Activated T-cell treated with anti-CD3 and anti-CD28 coated beads, Interleukin-2, amount 50 U/mL, for 1 hour (primary cell): ENCODE data around the gene GPR65.
"Not testable (repeated sequence)": the region's sequence is repeated elsewhere in the genome, so short reads cannot be mapped to it uniquely, and the experiment has no call there.

Experiments used
- DNase-seq: peaks from one replicate; pipeline ENCODE4 v3.0.0-alpha.2; 2020

The GPR65 gene

GRCh38 chr14:88004506-88005036 lies 364 bp upstream of the GPR65 start:
- DNase-seq, result no peak

- peak; percentile 45 for DNase-seq
Observed at GRCh38 chr14:88005978-88006851, 1.3 kb downstream of the GPR65 start.

GRCh38 chr14:88007608-88008007 lies 2.7 kb downstream of the GPR65 start:
- DNase-seq, result no peak

- DNase-seq, result no peak
Observed at GRCh38 chr14:88008039-88008742, 3.3 kb downstream of the GPR65 start.

- DNase-seq, result no peak
Observed at GRCh38 chr14:88009486-88009885, 4.6 kb downstream of the GPR65 start.

- no peak for DNase-seq
Observed at GRCh38 chr14:88010331-88010730, 5.4 kb downstream of the GPR65 start.

GRCh38 chr14:88012495-88012894 lies 7.6 kb downstream of the GPR65 start:
- DNase-seq, result no peak

- peak; percentile 28 for DNase-seq
Observed at GRCh38 chr14:88013750-88014349, 8.9 kb downstream of the GPR65 start.

GRCh38 chr14:88016768-88017167 lies 11.8 kb downstream of the GPR65 start:
- DNase-seq, result no peak

- no peak for DNase-seq
Observed at GRCh38 chr14:88017535-88017934, 12.6 kb downstream of the GPR65 start.

- no peak for DNase-seq
Observed at GRCh38 chr14:88023658-88024187, 18.8 kb downstream of the GPR65 start.

GRCh38 chr14:88024252-88025086 lies 19.5 kb downstream of the GPR65 start:
- not testable (repeated sequence) for DNase-seq

GRCh38 chr14:88025313-88025712 lies 20.4 kb downstream of the GPR65 start:
- no peak for DNase-seq

GRCh38 chr14:88026890-88027289 lies 22.0 kb downstream of the GPR65 start:
- no peak for DNase-seq

- no peak for DNase-seq
Observed at GRCh38 chr14:88029500-88029899, 24.6 kb downstream of the GPR65 start.

GRCh38 chr14:88030079-88030478 lies 25.1 kb downstream of the GPR65 start:
- DNase-seq, result no peak

GRCh38 chr14:88030892-88031291 lies 26.0 kb downstream of the GPR65 start:
- DNase-seq, result no peak

GRCh38 chr14:88032373-88032772 lies 27.4 kb downstream of the GPR65 start:
- DNase-seq, result no peak

GRCh38 chr14:88034076-88034475 lies 29.1 kb downstream of the GPR65 start:
- no peak for DNase-seq

- no peak for DNase-seq
Observed at GRCh38 chr14:88036422-88036821, 31.5 kb downstream of the GPR65 start.

GRCh38 chr14:88037325-88037724 lies 32.4 kb downstream of the GPR65 start:
- no peak for DNase-seq

- DNase-seq, result no peak
Observed at GRCh38 chr14:88039197-88039596, 34.3 kb downstream of the GPR65 start.
